OCI-LY1 (cell line): ENCODE data around the gene STK16.

Experiments used
- H2AFZ ChIP-seq: fragments of 200-600 bp; sonication (generic), shearing (Covaris generic); 2 replicates; pipeline ENCODE4 v1.6.0; 2014; ENCODE audit warnings: antibody characterized with exemption, mild to moderate bottlenecking, low read length
- H3F3A ChIP-seq: fragments of 200-600 bp; sonication (generic), shearing (Covaris generic); 2 replicates; pipeline ENCODE4 v1.6.0; 2014; ENCODE audit warnings: mild to moderate bottlenecking, antibody characterized with exemption, low read length, moderate library complexity; ENCODE audit not compliant: insufficient read depth
- H3K27ac ChIP-seq: fragments of 200-600 bp; sonication (generic); 2 replicates; pipeline ENCODE4 v1.5.1; 2014; ENCODE audit warnings: low read length, mixed run types, mild to moderate bottlenecking, low read depth; ENCODE audit not compliant: poor library complexity, severe bottlenecking
- H3K27me3 ChIP-seq: fragments of 200-600 bp; sonication (generic); 2 replicates; pipeline ENCODE4 v1.6.0; 2014; ENCODE audit warnings: antibody characterized with exemption, mild to moderate bottlenecking, low read length, moderate library complexity; ENCODE audit not compliant: insufficient read depth
- H3K36me3 ChIP-seq: fragments of 200-600 bp; sonication (generic); 2 replicates; pipeline ENCODE4 v1.6.1; 2014; ENCODE audit warnings: mild to moderate bottlenecking, antibody characterized with exemption, low read length, moderate library complexity, mixed read lengths; ENCODE audit not compliant: insufficient read depth
- H3K4me1 ChIP-seq: fragments of 200-600 bp; sonication (generic); 2 replicates; pipeline ENCODE4 v1.5.1; 2014; ENCODE audit warnings: mild to moderate bottlenecking, low read length, moderate library complexity; ENCODE audit not compliant: insufficient read depth, severe bottlenecking
- H3K4me2 ChIP-seq: fragments of 200-600 bp; sonication (generic), shearing (Covaris generic); 2 replicates; pipeline ENCODE4 v1.6.1; 2014; ENCODE audit warnings: low read length
- H3K4me3 ChIP-seq: fragments of 200-600 bp; sonication (generic); 2 replicates; pipeline ENCODE4 v1.5.1; 2014; ENCODE audit warnings: low read length, low read depth, mild to moderate bottlenecking, mixed read lengths; ENCODE audit not compliant: poor library complexity, severe bottlenecking
- H3K79me2 ChIP-seq: fragments of 200-600 bp; shearing (Covaris generic); 2 replicates; pipeline ENCODE4 v1.6.1; 2016; ENCODE audit warnings: mixed run types, low read length, mixed read lengths; ENCODE audit not compliant: insufficient read depth
- H3K9ac ChIP-seq: fragments of 200-600 bp; sonication (generic), shearing (Covaris generic); 2 replicates; pipeline ENCODE4 v1.6.1; 2014; ENCODE audit warnings: mild to moderate bottlenecking, low read length, mixed read lengths
- H3K9me2 ChIP-seq: fragments of 200-600 bp; sonication (generic), shearing (Covaris generic); 2 replicates; pipeline ENCODE4 v1.6.1; 2014; ENCODE audit warnings: low read depth, mild to moderate bottlenecking, low read length, mixed read lengths
- H3K9me3 ChIP-seq: fragments of 200-600 bp; shearing (Covaris generic); 2 replicates; pipeline ENCODE4 v1.6.1; 2014; ENCODE audit warnings: low read length, mixed read lengths
- H4K20me1 ChIP-seq: fragments of 200-600 bp; sonication (generic), shearing (Covaris generic); 2 replicates; pipeline ENCODE4 v1.6.0; 2016; ENCODE audit warnings: mild to moderate bottlenecking, low read length; ENCODE audit not compliant: insufficient read depth
- CTCF ChIP-seq: fragments of 200-600 bp; sonication (generic), shearing (Covaris generic); IDR thresholded peaks from 2 replicates; pipeline ENCODE4 v1.5.1; 2017; ENCODE audit warnings: mild to moderate bottlenecking, antibody characterized with exemption, low read length, moderate library complexity, mixed read lengths
- EZH2 ChIP-seq: fragments of 200-600 bp; sonication (generic), shearing (Covaris generic); IDR thresholded peaks from 2 replicates; pipeline ENCODE4 v1.8.0; 2017; ENCODE audit warnings: borderline replicate concordance, mixed run types, mild to moderate bottlenecking, antibody characterized with exemption, low read length, moderate library complexity, mixed read lengths

The STK16 gene

GRCh38 chr2:219245148-219245898 is at the start of gene STK16, which contains the start of gene GLB1L:
Gene STK16, plus strand, starts transcription at chr2:219245479. Its CDS starts 521 bp downstream, at chr2:219246000.
Gene GLB1L, minus strand, starts transcription at chr2:219245444. Its CDS starts 1,871 bp downstream, at chr2:219243573.
- TF ChIP-seq CTCF, result no peak
- TF ChIP-seq EZH2, result no peak

GRCh38 chr2:219197388-219197787 is 47.9 kb upstream of the STK16 start:
- Histone ChIP-seq H3K36me3 (no peaks in the 10 kb centered on the region), H3K9me3 (no peaks in the 10 kb centered on the region), H3K4me2 (no peak overlapping the region), H3F3A (no peaks in the 10 kb centered on the region), H3K4me3 (no peak overlapping the region), H3K9me2 (no peaks in the 10 kb centered on the region), H3K9ac (no peak overlapping the region), H2AFZ (no peak overlapping the region), H3K4me1 (no peaks in the 10 kb centered on the region), H4K20me1 (no peaks in the 10 kb centered on the region), H3K27ac (no peak overlapping the region), H3K27me3 (no peaks in the 10 kb centered on the region), H3K79me2 (no peaks in the 10 kb centered on the region)
- TF ChIP-seq EZH2 (no peak), CTCF (no peak)

More at GRCh38 chr2:219245148-219245898, at the start of gene STK16, which contains the start of gene GLB1L:
- H3K79me2 ChIP-seq, result no peaks in the 10 kb centered on the region
- peak within 1 kb of the TSS; percentile 83 for H3K9ac ChIP-seq
- H2AFZ ChIP-seq, result no peak within 1 kb of the TSS
- no peaks in the 10 kb centered on the region for H3K9me3 ChIP-seq
- peak within 1 kb of the TSS; percentile 73 for H3K4me2 ChIP-seq
- H3K4me3 ChIP-seq, result peak within 1 kb of the TSS; percentile 78
- H3K27ac ChIP-seq, result peak within 1 kb of the TSS; percentile 39
- peaks cover 55% of the 10 kb centered on the region for H3K4me1 ChIP-seq
- H4K20me1 ChIP-seq, result no peaks in the 10 kb centered on the region
- H3K36me3 ChIP-seq, result peaks cover 31% of the 10 kb centered on the region
- no peaks in the 10 kb centered on the region for H3F3A ChIP-seq
- no peaks in the 10 kb centered on the region for H3K9me2 ChIP-seq
- no peaks in the 10 kb centered on the region for H3K27me3 ChIP-seq

- no peak overlapping the region for H3K27ac ChIP-seq
- H4K20me1 ChIP-seq, result no peaks in the 10 kb centered on the region
- H3K4me2 ChIP-seq, result no peak overlapping the region
- no peak overlapping the region for H2AFZ ChIP-seq
- H3K9me3 ChIP-seq, result no peaks in the 10 kb centered on the region
- H3K36me3 ChIP-seq, result no peaks in the 10 kb centered on the region
- no peak for TF ChIP-seq CTCF
- TF ChIP-seq EZH2, result no peak
- no peaks in the 10 kb centered on the region for H3K9me2 ChIP-seq
- H3F3A ChIP-seq, result no peaks in the 10 kb centered on the region
- no peak overlapping the region for H3K9ac ChIP-seq
- no peak overlapping the region for H3K4me3 ChIP-seq
- H3K27me3 ChIP-seq, result no peaks in the 10 kb centered on the region
- H3K79me2 ChIP-seq, result no peaks in the 10 kb centered on the region
- H3K4me1 ChIP-seq, result no peaks in the 10 kb centered on the region
These were observed 46.3 kb upstream of the STK16 start for GRCh38 chr2:219198974-219199373.
